Measurements from ENCODE around the gene NT5DC3.

DNA sequence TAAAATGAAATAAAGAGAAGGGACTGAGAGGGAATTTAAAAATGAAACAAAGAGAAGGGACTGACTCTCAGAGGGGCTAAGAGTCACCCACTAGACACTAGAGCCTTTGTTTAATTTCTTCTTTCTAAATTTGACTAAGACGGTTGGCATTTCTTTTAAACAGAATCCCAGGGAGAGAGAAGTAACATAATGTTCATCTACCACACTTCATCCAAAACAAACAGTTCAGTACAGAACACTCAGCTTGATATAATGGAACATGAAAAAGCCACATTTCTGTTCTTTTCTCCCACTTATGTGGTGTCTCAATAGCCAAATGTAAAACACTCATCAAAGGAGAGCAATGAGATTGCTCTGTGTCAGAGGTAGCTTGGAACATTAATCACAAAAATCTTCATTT lies 10.1 kb upstream of the NT5DC3 start:
- TF ChIP-seq POLR2A (IDR thresholded peaks at IDR 0.05): no peak
- TF ChIP-seq, protein P1, sequence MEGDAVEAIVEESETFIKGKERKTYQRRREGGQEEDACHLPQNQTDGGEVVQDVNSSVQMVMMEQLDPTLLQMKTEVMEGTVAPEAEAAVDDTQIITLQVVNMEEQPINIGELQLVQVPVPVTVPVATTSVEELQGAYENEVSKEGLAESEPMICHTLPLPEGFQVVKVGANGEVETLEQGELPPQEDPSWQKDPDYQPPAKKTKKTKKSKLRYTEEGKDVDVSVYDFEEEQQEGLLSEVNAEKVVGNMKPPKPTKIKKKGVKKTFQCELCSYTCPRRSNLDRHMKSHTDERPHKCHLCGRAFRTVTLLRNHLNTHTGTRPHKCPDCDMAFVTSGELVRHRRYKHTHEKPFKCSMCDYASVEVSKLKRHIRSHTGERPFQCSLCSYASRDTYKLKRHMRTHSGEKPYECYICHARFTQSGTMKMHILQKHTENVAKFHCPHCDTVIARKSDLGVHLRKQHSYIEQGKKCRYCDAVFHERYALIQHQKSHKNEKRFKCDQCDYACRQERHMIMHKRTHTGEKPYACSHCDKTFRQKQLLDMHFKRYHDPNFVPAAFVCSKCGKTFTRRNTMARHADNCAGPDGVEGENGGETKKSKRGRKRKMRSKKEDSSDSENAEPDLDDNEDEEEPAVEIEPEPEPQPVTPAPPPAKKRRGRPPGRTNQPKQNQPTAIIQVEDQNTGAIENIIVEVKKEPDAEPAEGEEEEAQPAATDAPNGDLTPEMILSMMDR (IDR thresholded peaks at IDR 0.05): no peak
